SK-N-SH (cell line): ENCODE results near the gene TRMT1L. TPM values are rescaled to one million over a fixed set of nuclear protein-coding genes. Genes with fewer than 3 reads are reported as not detected.

Experiments used
- CTCF ChIA-PET: fragments of 300-600, 350-600 bp; formaldehyde crosslinking; extraction: SDS; loops from one replicate; lab custom pipeline; 2021; lab: Yijun Ruan, JAX
- POLR2A ChIA-PET: fragments of 350-600 bp; sonication (Branson Sonifier 250); formaldehyde crosslinking; extraction: SDS; loops from one replicate; lab custom pipeline; 2020; ENCODE audit warnings: antibody characterized with exemption, inconsistent platforms; lab: Yijun Ruan, JAX
- DNase-seq: peaks from one replicate; pipeline ENCODE4 v3.0.0; 2012
- H2AFZ ChIP-seq: fragments of 200-600 bp; sonication (generic); 2 replicates; pipeline ENCODE4 v1.8.1; 2016; ENCODE audit warnings: antibody characterized with exemption, mild to moderate bottlenecking, low read depth
- H3F3A ChIP-seq: fragments of 200-600 bp; sonication (generic); replicated peaks from 2 replicates; pipeline ENCODE3; 2016; ENCODE audit warnings: antibody characterized with exemption, mild to moderate bottlenecking; ENCODE audit not compliant: insufficient read depth
- H3K27ac ChIP-seq, 2 experiments: fragments of 200-500 bp in 1 of 2; fragments of 200-600 bp in 1 of 2; sonication (Bioruptor generic) in 1 of 2; sonication (generic), shearing (Covaris generic) in 1 of 2; 2 replicates each; pipeline versions ENCODE4 v1.5.1 to v1.6.1; 2014 to 2016; ENCODE audit warnings: low read depth in 2 of 2, inconsistent platforms in 1 of 2, low read length in 1 of 2, mild to moderate bottlenecking in 1 of 2, mixed read lengths in 1 of 2
- H3K27me3 ChIP-seq: fragments of 200-600 bp; sonication (generic), shearing (Covaris generic); 2 replicates; pipeline ENCODE4 v1.6.1; 2016; ENCODE audit warnings: mixed run types; ENCODE audit not compliant: insufficient read depth
- H3K36me3 ChIP-seq, 2 experiments: fragments of 200-500 bp in 1 of 2; fragments of 200-600 bp in 1 of 2; sonication (Bioruptor generic) in 1 of 2; sonication (generic) in 1 of 2; replicated peaks in 1 of 2; 2 replicates each; pipeline versions ENCODE3 to v1.5.1; 2014 to 2016; ENCODE audit warnings: low read length in 1 of 2, mild to moderate bottlenecking in 1 of 2; ENCODE audit not compliant: insufficient read depth in 2 of 2, control insufficient read depth in 1 of 2
- H3K4me1 ChIP-seq, 2 experiments: fragments of 200-500 bp in 1 of 2; fragments of 200-600 bp in 1 of 2; sonication (Bioruptor generic) in 1 of 2; sonication (generic), shearing (Covaris generic) in 1 of 2; 2 replicates each; pipeline versions ENCODE4 v1.5.1 to v1.6.1; 2014 to 2016; ENCODE audit warnings: low read depth in 1 of 2, low read length in 1 of 2, mixed run types in 1 of 2; ENCODE audit not compliant: insufficient read depth in 2 of 2, control insufficient read depth in 1 of 2
- H3K4me2 ChIP-seq: fragments of 200-600 bp; sonication (generic), shearing (Covaris generic); 2 replicates; pipeline ENCODE4 v1.6.1; 2017; ENCODE audit warnings: mixed run types
- H3K4me3 ChIP-seq, 2 experiments: fragments of 200-500 bp in 1 of 2; fragments of 200-600 bp in 1 of 2; sonication (Bioruptor generic) in 1 of 2; sonication (generic), shearing (Covaris generic) in 1 of 2; 2 replicates each; pipeline versions ENCODE4 v1.5.1 to v1.8.1; 2014 to 2016; ENCODE audit warnings: low read depth in 2 of 2, inconsistent platforms in 1 of 2, low read length in 1 of 2, mild to moderate bottlenecking in 1 of 2, mixed read lengths in 1 of 2, moderate library complexity in 1 of 2
- H3K79me2 ChIP-seq: fragments of 200-600 bp; sonication (generic); 2 replicates; pipeline ENCODE4 v1.8.1; 2017; ENCODE audit warnings: mild to moderate bottlenecking; ENCODE audit not compliant: insufficient read depth
- H3K9ac ChIP-seq: fragments of 200-600 bp; sonication (generic); 2 replicates; pipeline ENCODE4 v1.6.1; 2017; ENCODE audit warnings: mixed run types
- H3K9me2 ChIP-seq: fragments of 200-600 bp; sonication (generic); 2 replicates; pipeline ENCODE4 v1.6.1; 2017; ENCODE audit warnings: mixed run types
- H3K9me3 ChIP-seq: fragments of 200-600 bp; sonication (generic); 2 replicates; pipeline ENCODE4 v1.6.1; 2017; ENCODE audit warnings: mixed run types, mild to moderate bottlenecking, moderate library complexity
- H4K20me1 ChIP-seq: fragments of 200-600 bp; sonication (generic); 2 replicates; pipeline ENCODE4 v1.6.1; 2017; ENCODE audit warnings: mild to moderate bottlenecking, mixed run types; ENCODE audit not compliant: insufficient read depth
- CTCF ChIP-seq: fragments of 200-600 bp; sonication (generic); IDR thresholded peaks from 2 replicates; pipeline ENCODE4 v1.6.1; 2017; ENCODE audit warnings: antibody characterized with exemption, mild to moderate bottlenecking, moderate library complexity
- ELF1 ChIP-seq: IDR thresholded peaks from 2 replicates; pipeline ENCODE4 v1.4.0; 2012
- EP300 ChIP-seq, 2 experiments: IDR thresholded peaks; 2 replicates each; pipeline versions ENCODE4 v1.4.0 to v1.6.1; 2012; ENCODE audit warnings: borderline replicate concordance in 1 of 2, low read depth in 1 of 2, low read length in 1 of 2
- FOSL2 ChIP-seq: IDR thresholded peaks from 2 replicates; pipeline ENCODE4 v1.4.0; 2012; ENCODE audit warnings: low read depth, mild to moderate bottlenecking, moderate library complexity, borderline replicate concordance
- FOXJ3 ChIP-seq: sonication (generic); formaldehyde crosslinking; IDR thresholded peaks from 2 replicates; pipeline ENCODE4 v1.5.1; 2020; ENCODE audit warnings: mild to moderate bottlenecking, missing genetic modification reagents
- FOXM1 ChIP-seq: IDR thresholded peaks from 2 replicates; pipeline ENCODE4 v1.4.0; 2012; ENCODE audit warnings: low read depth, mild to moderate bottlenecking
- IRF3 ChIP-seq: fragments of 150-350 bp; IDR thresholded peaks from 2 replicates; pipeline ENCODE4 v1.6.1; 2016; ENCODE audit warnings: mild to moderate bottlenecking, low read depth, low read length
- JUND ChIP-seq: IDR thresholded peaks from 2 replicates; pipeline ENCODE4 v1.4.0; 2012
- MAX ChIP-seq: IDR thresholded peaks from 2 replicates; pipeline ENCODE4 v1.4.0; 2012; ENCODE audit warnings: low read depth
- MEF2A ChIP-seq: IDR thresholded peaks from 2 replicates; pipeline ENCODE4 v1.4.0; 2012; ENCODE audit warnings: low read depth, borderline replicate concordance
- NFIC ChIP-seq: IDR thresholded peaks from 2 replicates; pipeline ENCODE4 v1.4.0; 2012; ENCODE audit warnings: borderline replicate concordance
- RAD21 ChIP-seq: IDR thresholded peaks from 2 replicates; pipeline ENCODE4 v1.6.1; 2012; ENCODE audit warnings: mild to moderate bottlenecking, low read length
- REST ChIP-seq: IDR thresholded peaks from 2 replicates; pipeline ENCODE4 v1.6.1; 2012; ENCODE audit warnings: mild to moderate bottlenecking, low read depth, low read length, moderate library complexity
- RXRA ChIP-seq: IDR thresholded peaks from 2 replicates; pipeline ENCODE4 v1.4.0; 2012; ENCODE audit warnings: low read depth, mild to moderate bottlenecking, borderline replicate concordance
- SIN3A ChIP-seq: IDR thresholded peaks from 2 replicates; pipeline ENCODE4 v1.6.1; 2012; ENCODE audit warnings: low read depth, mild to moderate bottlenecking, low read length, moderate library complexity, borderline replicate concordance
- SMC3 ChIP-seq: IDR thresholded peaks from 2 replicates; pipeline ENCODE4 v1.6.1; 2012; ENCODE audit warnings: low read depth, low read length, improper control_type of control experiment
- YY1 ChIP-seq: IDR thresholded peaks from 2 replicates; pipeline ENCODE4 v1.4.0; 2012; ENCODE audit warnings: low read depth, mild to moderate bottlenecking
- WGBS: methylation state at CpG from one replicate; pipeline ENCODE4 v1.1.6; 2017; ENCODE audit warnings: low lambda C conversion rate; 5-methylcytosine and 5-hydroxymethylcytosine counted together
- polyA plus RNA-seq, 3 experiments: library from polyadenylated mRNA; depleted of rRNA; stranded (reverse); fragments of >200 nt; gene quantifications; 2 replicates each; pipeline ENCODE4 v1.2.3, GENCODE V29; 2012
- TF ChIP-seq, protein P1 (sequence below): IDR thresholded peaks from 2 replicates; pipeline ENCODE4; 2012

Gene TRMT1L
- polyA plus RNA-seq, 1 of the 3 experiments (the other 2 are of a cell fraction): 12.2 TPM

DNA sequence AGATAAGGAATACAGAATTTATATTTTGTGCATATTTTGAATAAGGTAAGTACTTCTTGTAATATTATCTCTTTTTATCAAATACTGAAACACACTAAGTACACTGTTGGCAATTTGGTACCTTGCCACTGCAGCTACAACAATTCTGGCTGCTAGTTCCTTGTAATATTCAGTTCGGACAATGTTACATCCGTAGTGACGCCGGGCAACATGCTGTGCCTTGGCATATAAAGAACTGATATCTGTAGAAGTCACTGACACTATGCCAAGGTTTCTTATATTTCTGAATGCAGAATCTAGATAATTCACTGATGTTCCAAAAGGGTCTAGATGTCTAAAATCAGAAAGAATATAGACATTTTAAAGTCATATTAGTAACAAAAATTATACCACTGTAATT, 17.5 kb downstream of the TRMT1L start (continued):
- TF ChIP-seq MAX: no peak
- no peak for TF ChIP-seq SIN3A
- TF ChIP-seq RAD21: no peak
- no peak for TF ChIP-seq FOXM1
- TF ChIP-seq NFIC: no peak
- no peak for TF ChIP-seq YY1
- TF ChIP-seq IRF3: no peak

- CTCF ChIA-PET: no interaction called here
- Histone ChIP-seq H3K9me2 (no peaks in the 10 kb centered on the region), H3K4me1 (no peaks in the 10 kb centered on the region), H3F3A (peaks cover 14% of the 10 kb centered on the region), H3K36me3 (peaks cover 75 to 80% of the 10 kb centered on the region in 2 experiments), H3K4me3 (no peak overlapping the region), H3K27me3 (no peaks in the 10 kb centered on the region), H3K9me3 (no peaks in the 10 kb centered on the region), H3K9ac (no peak overlapping the region), H3K79me2 (no peaks in the 10 kb centered on the region), H3K4me2 (no peak overlapping the region), H4K20me1 (no peaks in the 10 kb centered on the region), H3K27ac (no peak overlapping the region), H2AFZ (no peak overlapping the region)
- TF ChIP-seq FOSL2: no peak
- no peak for TF ChIP-seq FOXJ3 (CRISPR knock-in tag)
- TF ChIP-seq, protein P1, sequence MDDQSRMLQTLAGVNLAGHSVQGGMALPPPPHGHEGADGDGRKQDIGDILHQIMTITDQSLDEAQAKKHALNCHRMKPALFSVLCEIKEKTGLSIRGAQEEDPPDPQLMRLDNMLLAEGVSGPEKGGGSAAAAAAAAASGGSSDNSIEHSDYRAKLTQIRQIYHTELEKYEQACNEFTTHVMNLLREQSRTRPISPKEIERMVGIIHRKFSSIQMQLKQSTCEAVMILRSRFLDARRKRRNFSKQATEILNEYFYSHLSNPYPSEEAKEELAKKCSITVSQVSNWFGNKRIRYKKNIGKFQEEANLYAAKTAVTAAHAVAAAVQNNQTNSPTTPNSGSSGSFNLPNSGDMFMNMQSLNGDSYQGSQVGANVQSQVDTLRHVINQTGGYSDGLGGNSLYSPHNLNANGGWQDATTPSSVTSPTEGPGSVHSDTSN: no peak
- no peak for TF ChIP-seq SMC3
- TF ChIP-seq MEF2A: no peak
- TF ChIP-seq RXRA: no peak
- TF ChIP-seq REST: no peak
- TF ChIP-seq ELF1: no peak
- no peak for TF ChIP-seq CTCF
- no peak for TF ChIP-seq JUND
- no peak for TF ChIP-seq EP300 (IDR thresholded peaks at IDR 0.05; ENCODE audit: borderline replicate concordance in 1 of 2, low read depth in 1 of 2, low read length in 1 of 2)
- POLR2A ChIA-PET: interaction anchor here (0.5 kb wide), 1 partner anchor 13 kb away, joined by 5 read pairs; no protein-coding TSS in a partner anchor
- 88% methylated on average over 1 of the region's 1 CpG for WGBS
- DNase-seq: no peak
These were observed 18.7 kb downstream of the TRMT1L start for GRCh38 chr1:185137896-185138545.
